ENCODE data around the gene PDS5A. TPM values are rescaled to one million over a fixed set of nuclear protein-coding genes. Genes with fewer than 3 reads are reported as not detected.

PDS5A gene
- total and polyA plus RNA-seq, 2 of the 13 experiments (the other 11 are each of a cell fraction or from before 2014, with no cell fraction given), result 31.8 to 57.0 TPM

- 0 out of 2 replicates have a peak, but pooled peaks have one; percentile 20 for TF ChIP-seq PRDM15 (CRISPR knock-in tag; IDR thresholded peaks at IDR 0.05)
- TF ChIP-seq BCL3 (CRISPR knock-in tag; IDR thresholded peaks at IDR 0.05), result 0 out of 2 replicates have a peak, but pooled peaks have one; percentile 36
- TF ChIP-seq TFDP1 (CRISPR knock-in tag; IDR thresholded peaks at IDR 0.05; ENCODE audit: borderline replicate concordance), result peak; percentile 24; the same call in 1 of the 2 replicates
- TF ChIP-seq MLX (CRISPR knock-in tag; IDR thresholded peaks at IDR 0.05), result no peak
- TF ChIP-seq ZNF350 (CRISPR knock-in tag; IDR thresholded peaks at IDR 0.05; ENCODE audit: borderline replicate concordance, low read depth), result peak; percentile 38; the same call in 1 of the 2 replicates
- TF ChIP-seq ZBTB26 (CRISPR knock-in tag; IDR thresholded peaks at IDR 0.05; ENCODE audit: borderline replicate concordance), result 0 out of 2 replicates have a peak, but pooled peaks have one; percentile 5
- TF ChIP-seq NFAT5 (CRISPR knock-in tag; IDR thresholded peaks at IDR 0.05), result no peak
- TF ChIP-seq HNF1B (CRISPR knock-in tag; IDR thresholded peaks at IDR 0.05), result peak; percentile 46; the same call in 1 of the 2 replicates
- no peak; the same call in 1 of the 2 replicates for TF ChIP-seq ZFP82 (CRISPR knock-in tag; IDR thresholded peaks at IDR 0.05; ENCODE audit: borderline replicate concordance)
- TF ChIP-seq POGZ (CRISPR knock-in tag; IDR thresholded peaks at IDR 0.05), result 0 out of 2 replicates have a peak, but pooled peaks have one; percentile 13
Measured at GRCh38 chr4:39976141-39976944, 1.4 kb downstream of the PDS5A start (continued).

All from HepG2 (cell line).